HEK293 (cell line): Measurements from ENCODE around the gene HMCN1.

ENCODE experiments used
- ZNF146 ChIP-seq: fragments of 450-650 bp; formaldehyde crosslinking; IDR thresholded peaks from 2 replicates; pipeline ENCODE4 v1.5.1; 2016; ENCODE audit warnings: missing biosample characterization, missing genetic modification characterization
- ZNF239 ChIP-seq: fragments of 450-650 bp; formaldehyde crosslinking; IDR thresholded peaks from 2 replicates; pipeline ENCODE4 v1.5.1; 2016; ENCODE audit warnings: missing biosample characterization, missing genetic modification characterization
- ZNF274 ChIP-seq, 2 experiments: fragments of 200-500 bp in 1 of 2; fragments of 450-650 bp in 1 of 2; sonication (Bioruptor generic) in 1 of 2; formaldehyde crosslinking in 1 of 2; IDR thresholded peaks; 2 replicates each; pipeline versions ENCODE4 v1.5.1 to v1.6.1; 2014 to 2016; ENCODE audit warnings: borderline replicate concordance in 1 of 2, inconsistent platforms in 1 of 2, low read length in 1 of 2, missing biosample characterization in 1 of 2, missing genetic modification characterization in 1 of 2
- ZNF776 ChIP-seq: fragments of 450-650 bp; formaldehyde crosslinking; IDR thresholded peaks from 2 replicates; pipeline ENCODE4 v1.5.0; 2017; ENCODE audit warnings: missing biosample characterization, missing genetic modification characterization, borderline replicate concordance
- TF ChIP-seq, protein P1 (sequence below): fragments of 450-650 bp; formaldehyde crosslinking; IDR thresholded peaks from 2 replicates; pipeline ENCODE4 v1.5.1; 2016; ENCODE audit warnings: missing biosample characterization, missing genetic modification characterization
- TF ChIP-seq, protein P2 (sequence below): sonication (generic); formaldehyde crosslinking; IDR thresholded peaks from 2 replicates; pipeline ENCODE4 v1.8.1; 2022; ENCODE audit warnings: mild to moderate bottlenecking, moderate library complexity, missing genetic modification reagents
- TF ChIP-seq, protein P3 (sequence below): fragments of 450-650 bp; formaldehyde crosslinking; IDR thresholded peaks from 2 replicates; pipeline ENCODE4 v1.5.1; 2016; ENCODE audit warnings: missing biosample characterization, missing genetic modification characterization, low read depth

DNA sequence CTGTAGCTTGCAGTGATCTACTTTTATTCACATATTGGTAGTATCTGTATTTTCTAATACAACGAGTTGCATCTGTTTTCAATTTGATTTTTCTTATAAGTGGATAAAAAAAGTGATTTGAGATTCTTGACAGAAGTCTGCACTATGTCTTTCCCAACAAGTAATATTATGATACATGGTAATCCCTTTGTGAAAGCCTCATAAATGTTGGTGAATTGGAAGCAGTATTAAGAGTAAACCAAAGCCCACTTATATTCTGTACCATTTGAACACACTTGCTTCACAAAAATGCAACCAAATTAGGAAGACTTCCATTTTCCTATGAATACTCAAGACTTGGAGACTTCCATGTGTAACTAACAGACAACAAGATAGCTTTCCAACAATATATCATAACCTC, 172.0 kb downstream of the HMCN1 start:
- TF ChIP-seq, protein P1, sequence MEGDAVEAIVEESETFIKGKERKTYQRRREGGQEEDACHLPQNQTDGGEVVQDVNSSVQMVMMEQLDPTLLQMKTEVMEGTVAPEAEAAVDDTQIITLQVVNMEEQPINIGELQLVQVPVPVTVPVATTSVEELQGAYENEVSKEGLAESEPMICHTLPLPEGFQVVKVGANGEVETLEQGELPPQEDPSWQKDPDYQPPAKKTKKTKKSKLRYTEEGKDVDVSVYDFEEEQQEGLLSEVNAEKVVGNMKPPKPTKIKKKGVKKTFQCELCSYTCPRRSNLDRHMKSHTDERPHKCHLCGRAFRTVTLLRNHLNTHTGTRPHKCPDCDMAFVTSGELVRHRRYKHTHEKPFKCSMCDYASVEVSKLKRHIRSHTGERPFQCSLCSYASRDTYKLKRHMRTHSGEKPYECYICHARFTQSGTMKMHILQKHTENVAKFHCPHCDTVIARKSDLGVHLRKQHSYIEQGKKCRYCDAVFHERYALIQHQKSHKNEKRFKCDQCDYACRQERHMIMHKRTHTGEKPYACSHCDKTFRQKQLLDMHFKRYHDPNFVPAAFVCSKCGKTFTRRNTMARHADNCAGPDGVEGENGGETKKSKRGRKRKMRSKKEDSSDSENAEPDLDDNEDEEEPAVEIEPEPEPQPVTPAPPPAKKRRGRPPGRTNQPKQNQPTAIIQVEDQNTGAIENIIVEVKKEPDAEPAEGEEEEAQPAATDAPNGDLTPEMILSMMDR (tag by site-specific recombination) = no peak
- TF ChIP-seq, protein P2, sequence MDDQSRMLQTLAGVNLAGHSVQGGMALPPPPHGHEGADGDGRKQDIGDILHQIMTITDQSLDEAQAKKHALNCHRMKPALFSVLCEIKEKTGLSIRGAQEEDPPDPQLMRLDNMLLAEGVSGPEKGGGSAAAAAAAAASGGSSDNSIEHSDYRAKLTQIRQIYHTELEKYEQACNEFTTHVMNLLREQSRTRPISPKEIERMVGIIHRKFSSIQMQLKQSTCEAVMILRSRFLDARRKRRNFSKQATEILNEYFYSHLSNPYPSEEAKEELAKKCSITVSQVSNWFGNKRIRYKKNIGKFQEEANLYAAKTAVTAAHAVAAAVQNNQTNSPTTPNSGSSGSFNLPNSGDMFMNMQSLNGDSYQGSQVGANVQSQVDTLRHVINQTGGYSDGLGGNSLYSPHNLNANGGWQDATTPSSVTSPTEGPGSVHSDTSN (CRISPR knock-in tag) = no peak
- TF ChIP-seq ZNF274 (IDR thresholded peaks at IDR 0.05; ENCODE audit: low read length) (no peak), ZNF274 (tag by site-specific recombination; IDR thresholded peaks at IDR 0.05; ENCODE audit: borderline replicate concordance) (no peak), ZNF239 (no peak), ZNF146 (no peak), ZNF776 (tag by site-specific recombination) (no peak)
- TF ChIP-seq, protein P3, sequence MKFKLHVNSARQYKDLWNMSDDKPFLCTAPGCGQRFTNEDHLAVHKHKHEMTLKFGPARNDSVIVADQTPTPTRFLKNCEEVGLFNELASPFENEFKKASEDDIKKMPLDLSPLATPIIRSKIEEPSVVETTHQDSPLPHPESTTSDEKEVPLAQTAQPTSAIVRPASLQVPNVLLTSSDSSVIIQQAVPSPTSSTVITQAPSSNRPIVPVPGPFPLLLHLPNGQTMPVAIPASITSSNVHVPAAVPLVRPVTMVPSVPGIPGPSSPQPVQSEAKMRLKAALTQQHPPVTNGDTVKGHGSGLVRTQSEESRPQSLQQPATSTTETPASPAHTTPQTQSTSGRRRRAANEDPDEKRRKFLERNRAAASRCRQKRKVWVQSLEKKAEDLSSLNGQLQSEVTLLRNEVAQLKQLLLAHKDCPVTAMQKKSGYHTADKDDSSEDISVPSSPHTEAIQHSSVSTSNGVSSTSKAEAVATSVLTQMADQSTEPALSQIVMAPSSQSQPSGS (tag by site-specific recombination) = no peak
